Colonic mucosa (tissue), 4 donors: ENCODE data around the gene ELMO3. TPM values are rescaled to one million over a fixed set of nuclear protein-coding genes. Genes with fewer than 3 reads are reported as not detected.

Experiments used
- DNase-seq: peaks from one replicate; pipeline ENCODE4 v3.0.0-alpha.2; 2020
- H3K27ac ChIP-seq: fragments of 200-600 bp; one replicate; pipeline ENCODE4 v1.8.0; 2021
- H3K27me3 ChIP-seq: fragments of 200-600 bp; one replicate; pipeline ENCODE4 v1.8.0; 2021
- H3K36me3 ChIP-seq: fragments of 200-600 bp; one replicate; pipeline ENCODE4 v1.8.0; 2021
- H3K4me1 ChIP-seq: fragments of 200-600 bp; one replicate; pipeline ENCODE4 v1.8.0; 2021; ENCODE audit warnings: mild to moderate bottlenecking
- H3K4me3 ChIP-seq: fragments of 200-600 bp; one replicate; pipeline ENCODE4 v1.8.0; 2021
- H3K9ac ChIP-seq, 2 donors: one replicate each; pipeline ENCODE4 v1.7.0; 2013; ENCODE audit warnings: control low read depth in 2 of 2, low read depth in 2 of 2, low read length in 2 of 2
- H3K9me3 ChIP-seq: fragments of 200-600 bp; one replicate; pipeline ENCODE4 v1.8.0; 2021
- intact Hi-C: fragments of 100-400 bp; cut with DNase I; formaldehyde crosslinking; loops from one replicate; pipeline ENCODE4 v1.14.1; 2022
- total RNA-seq, 2 donors: library from RNA; stranded (reverse); fragmentation: NEBNext Ultra II Directional in 1 of 2; extraction: Animal tissue kit (Norgen Biotek cat#: 25700) in 1 of 2; gene quantifications; one replicate each; pipeline ENCODE4 v1.2.1, GENCODE V29; 2021
- TF ChIP-seq, protein P1 (sequence below): fragments of 200-600 bp; IDR thresholded peaks from one replicate; pipeline ENCODE4 v1.8.0; 2022; ENCODE audit warnings: antibody characterized with exemption, mild to moderate bottlenecking
- donor health status: healthy.
- donor health status: DM: no; HTN: no; CAD: no.
- donor health status: DM: no; HTN: no; CAD: no.

ELMO3 gene
- total RNA-seq, 2 donors from 2014 or later, result 60.7 to 75.6 TPM

DNA sequence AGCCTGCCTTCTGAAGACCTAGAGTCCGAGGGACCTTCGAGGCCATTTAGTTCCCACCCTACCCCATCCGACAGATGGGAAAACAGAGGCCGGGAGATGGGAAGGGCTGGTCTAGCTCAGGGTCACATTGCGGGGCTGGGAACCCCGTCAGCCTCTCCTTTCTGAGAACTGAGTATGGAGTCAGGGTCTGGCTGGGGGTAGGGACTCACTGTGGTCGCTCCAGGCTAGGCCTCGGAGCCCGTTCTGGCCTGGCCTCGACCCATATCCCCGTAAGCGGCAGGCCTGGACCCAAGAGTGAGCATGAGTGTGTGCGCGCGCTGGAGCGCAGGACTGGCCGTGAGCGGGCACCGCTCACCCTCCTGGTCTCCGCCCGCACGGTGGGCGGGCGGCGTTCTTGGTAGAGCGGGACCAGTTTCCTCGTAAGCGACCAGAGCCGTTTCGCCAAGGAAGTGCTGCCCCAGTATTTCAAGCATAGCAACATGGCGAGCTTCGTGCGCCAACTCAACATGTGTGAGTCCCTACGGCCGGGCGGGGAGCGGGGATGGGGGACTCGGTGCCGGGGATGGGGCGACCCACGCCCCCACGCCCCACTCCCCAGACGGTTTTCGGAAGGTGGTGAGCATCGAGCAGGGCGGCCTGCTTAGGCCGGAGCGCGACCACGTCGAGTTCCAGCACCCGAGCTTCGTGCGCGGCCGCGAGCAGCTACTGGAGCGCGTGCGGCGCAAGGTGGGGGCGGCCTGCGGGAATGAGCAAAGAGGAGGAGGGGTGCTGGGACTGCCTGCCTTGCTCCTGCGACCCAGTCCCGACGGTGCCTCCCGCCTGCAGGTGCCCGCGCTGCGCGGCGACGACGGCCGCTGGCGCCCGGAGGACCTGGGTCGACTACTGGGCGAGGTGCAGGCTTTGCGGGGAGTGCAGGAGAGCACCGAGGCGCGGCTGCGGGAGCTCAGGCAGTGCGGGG lies 33.5 kb upstream of the ELMO3 start:
- DNase-seq, result no peak
- intact Hi-C loops, result no loop called here
- H3K27me3 ChIP-seq, result peaks cover 31% of the 10 kb centered on the region
- TF ChIP-seq, protein P1, sequence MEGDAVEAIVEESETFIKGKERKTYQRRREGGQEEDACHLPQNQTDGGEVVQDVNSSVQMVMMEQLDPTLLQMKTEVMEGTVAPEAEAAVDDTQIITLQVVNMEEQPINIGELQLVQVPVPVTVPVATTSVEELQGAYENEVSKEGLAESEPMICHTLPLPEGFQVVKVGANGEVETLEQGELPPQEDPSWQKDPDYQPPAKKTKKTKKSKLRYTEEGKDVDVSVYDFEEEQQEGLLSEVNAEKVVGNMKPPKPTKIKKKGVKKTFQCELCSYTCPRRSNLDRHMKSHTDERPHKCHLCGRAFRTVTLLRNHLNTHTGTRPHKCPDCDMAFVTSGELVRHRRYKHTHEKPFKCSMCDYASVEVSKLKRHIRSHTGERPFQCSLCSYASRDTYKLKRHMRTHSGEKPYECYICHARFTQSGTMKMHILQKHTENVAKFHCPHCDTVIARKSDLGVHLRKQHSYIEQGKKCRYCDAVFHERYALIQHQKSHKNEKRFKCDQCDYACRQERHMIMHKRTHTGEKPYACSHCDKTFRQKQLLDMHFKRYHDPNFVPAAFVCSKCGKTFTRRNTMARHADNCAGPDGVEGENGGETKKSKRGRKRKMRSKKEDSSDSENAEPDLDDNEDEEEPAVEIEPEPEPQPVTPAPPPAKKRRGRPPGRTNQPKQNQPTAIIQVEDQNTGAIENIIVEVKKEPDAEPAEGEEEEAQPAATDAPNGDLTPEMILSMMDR, result no peak
- H3K36me3 ChIP-seq, result no peaks in the 10 kb centered on the region
- H3K27ac ChIP-seq, result no peak overlapping the region
- peak overlapping the region; percentile 46 to 47 for H3K9ac ChIP-seq
- H3K9me3 ChIP-seq, result no peaks in the 10 kb centered on the region
- H3K4me3 ChIP-seq, result no peak overlapping the region
- H3K4me1 ChIP-seq, result peaks cover 27% of the 10 kb centered on the region

DNA sequence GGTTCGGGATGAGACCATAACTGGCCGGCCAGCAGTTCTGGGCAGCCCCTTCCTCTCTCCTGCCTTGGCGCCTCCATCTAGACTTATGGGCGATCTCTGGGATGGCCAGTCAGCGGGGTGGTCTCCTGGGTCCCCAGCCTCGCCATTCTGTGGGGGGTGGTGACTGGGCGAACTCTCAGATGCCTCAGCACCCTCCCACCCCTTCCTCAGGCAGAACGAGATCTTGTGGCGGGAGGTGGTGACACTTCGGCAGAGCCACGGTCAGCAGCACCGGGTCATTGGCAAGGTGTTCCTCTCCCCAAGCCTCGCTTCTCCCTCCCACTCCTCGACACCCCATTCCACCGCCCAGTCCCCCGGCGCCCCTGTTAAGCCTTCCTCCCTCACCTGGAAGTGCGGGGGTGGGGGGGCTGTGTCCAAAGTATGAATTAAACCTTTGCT lies 32.8 kb upstream of the ELMO3 start:
- DNase-seq, result no peak
- TF ChIP-seq, protein P1, result no peak
- H3K4me1 ChIP-seq, result peaks cover 27% of the 10 kb centered on the region

DNA sequence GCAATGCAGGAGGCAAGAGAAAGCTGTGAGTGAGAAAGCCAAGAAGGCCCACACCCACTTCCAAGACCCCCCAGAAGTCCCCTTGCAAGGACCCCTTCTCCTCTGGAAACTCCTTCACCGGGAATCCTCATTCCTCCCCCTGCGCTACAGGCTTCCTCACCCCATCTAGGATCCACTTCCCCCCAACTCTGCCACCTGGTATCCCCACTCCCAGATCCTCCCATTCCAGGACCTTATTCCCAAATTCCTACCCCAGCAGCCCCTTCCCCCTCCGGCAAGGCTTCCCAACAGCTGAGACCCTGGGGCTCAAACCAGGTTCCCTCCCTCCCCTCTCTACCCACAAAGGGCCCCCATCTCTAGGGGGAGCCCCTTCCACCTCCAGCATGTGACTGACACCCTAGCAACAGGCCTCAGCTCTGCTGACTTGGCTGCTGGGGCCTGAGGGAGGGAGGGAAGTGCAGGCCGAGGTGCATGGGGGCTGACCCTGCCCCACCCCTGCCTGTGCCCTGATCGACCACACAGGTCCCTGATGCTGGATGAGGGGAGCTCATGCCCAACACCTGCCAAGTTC lies 32.2 kb upstream of the ELMO3 start:
- intact Hi-C loops, result no loop called here

More for the DNA sequence above, 32.8 kb upstream of the ELMO3 start:
- Histone ChIP-seq H3K36me3 (no peaks in the 10 kb centered on the region), H3K9ac (no peak overlapping the region), H3K27ac (no peak overlapping the region), H3K4me3 (no peak overlapping the region), H3K27me3 (peaks cover 31% of the 10 kb centered on the region), H3K9me3 (no peaks in the 10 kb centered on the region)
- intact Hi-C loops, result no loop called here

DNA sequence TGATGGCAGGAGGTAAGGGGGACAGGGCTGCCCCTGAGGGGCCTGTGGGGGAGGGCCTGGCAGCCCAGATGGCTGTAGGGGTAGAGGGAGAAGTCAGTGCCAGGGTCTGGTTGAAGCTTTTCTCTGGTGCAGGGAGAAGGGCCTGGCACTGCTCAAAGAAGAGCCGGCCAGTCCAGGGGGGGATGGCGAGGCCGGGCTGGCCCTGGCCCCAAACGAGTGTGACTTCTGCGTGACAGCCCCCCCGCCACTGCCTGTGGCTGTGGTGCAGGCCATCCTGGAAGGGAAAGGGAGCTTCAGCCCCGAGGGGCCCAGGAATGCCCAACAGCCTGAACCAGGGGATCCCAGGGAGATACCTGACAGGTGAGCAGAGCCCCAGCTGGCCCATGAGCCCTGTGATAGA lies 31.3 kb upstream of the ELMO3 start:
- TF ChIP-seq, protein P1, result no peak
- no peak for DNase-seq
- intact Hi-C loops, result no loop called here

More for the DNA sequence above, 32.2 kb upstream of the ELMO3 start:
- peaks cover 27% of the 10 kb centered on the region for H3K4me1 ChIP-seq
- H3K36me3 ChIP-seq, result no peaks in the 10 kb centered on the region
- H3K4me3 ChIP-seq, result no peak overlapping the region
- H3K9me3 ChIP-seq, result no peaks in the 10 kb centered on the region
- TF ChIP-seq, protein P1, result no peak
- no peak overlapping the region for H3K27ac ChIP-seq
- H3K9ac ChIP-seq, result no peak overlapping the region
- H3K27me3 ChIP-seq, result peaks cover 31% of the 10 kb centered on the region
- DNase-seq, result no peak

DNA sequence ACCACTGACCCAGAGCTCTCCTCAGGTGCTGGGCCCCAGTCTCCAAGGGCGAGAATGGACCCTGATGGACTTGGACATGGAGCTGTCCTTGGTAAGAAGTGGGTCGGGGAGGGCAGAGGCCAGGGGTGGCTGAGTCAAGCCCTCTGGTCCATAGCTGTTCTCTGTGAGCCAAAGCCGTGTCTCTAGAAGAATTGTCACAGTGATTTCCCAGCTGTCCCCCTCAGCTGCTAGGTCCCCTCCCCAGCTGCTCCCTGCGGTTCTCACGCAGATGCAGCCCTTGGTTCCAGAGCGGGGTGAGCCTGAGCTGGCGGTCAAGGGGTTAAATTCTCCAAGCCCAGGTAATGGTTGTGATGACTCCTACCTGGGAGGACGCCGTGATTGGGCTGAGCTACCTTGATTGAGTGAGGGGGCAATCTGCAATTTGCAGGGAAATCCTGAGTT lies 29.9 kb upstream of the ELMO3 start:
- Histone ChIP-seq H3K4me3 (no peak overlapping the region), H3K27ac (no peak overlapping the region), H3K9me3 (no peaks in the 10 kb centered on the region), H3K4me1 (peaks cover 22% of the 10 kb centered on the region), H3K27me3 (peaks cover 20% of the 10 kb centered on the region), H3K9ac (peak overlapping the region in 1 of 2 donors; percentile 72), H3K36me3 (no peaks in the 10 kb centered on the region)
- intact Hi-C loops, result no loop called here
- TF ChIP-seq, protein P1, result no peak
- DNase-seq, result peak; percentile 28

More for the DNA sequence above, 31.3 kb upstream of the ELMO3 start:
- H3K4me1 ChIP-seq, result peaks cover 27% of the 10 kb centered on the region
- H3K4me3 ChIP-seq, result no peak overlapping the region
- no peak overlapping the region for H3K9ac ChIP-seq
- no peaks in the 10 kb centered on the region for H3K9me3 ChIP-seq
- H3K27ac ChIP-seq, result no peak overlapping the region
- H3K27me3 ChIP-seq, result peaks cover 31% of the 10 kb centered on the region
- no peaks in the 10 kb centered on the region for H3K36me3 ChIP-seq
